GM23248 (cell line): ENCODE results near the gene C19orf18.

Source experiments
- EZH2 ChIP-seq: fragments of 200-600 bp; sonication (generic); IDR thresholded peaks from 2 replicates; pipeline ENCODE4 v1.6.1; 2018; ENCODE audit warnings: antibody characterized with exemption, mild to moderate bottlenecking; ENCODE audit not compliant: insufficient read depth, poor library complexity, severe bottlenecking
- EZH2phosphoT487 ChIP-seq: fragments of 200-600 bp; sonication (generic); IDR thresholded peaks from 2 replicates; pipeline ENCODE4 v1.6.1; 2018; ENCODE audit warnings: antibody characterized with exemption, moderate library complexity, mild to moderate bottlenecking, low read depth; ENCODE audit not compliant: insufficient read depth

GRCh38 chr19:57954996-57955395 lies 19.3 kb downstream of the C19orf18 start:
- TF ChIP-seq EZH2phosphoT487 (no peak), EZH2 (no peak)
